GM12875 (cell line): Measurements from ENCODE around the gene TRIM56.
"Not testable (repeated sequence)": the region's sequence is repeated elsewhere in the genome, so short reads cannot be mapped to it uniquely, and the experiment has no call there.

Experiments used
- H3K4me3 ChIP-seq: one replicate; pipeline ENCODE4 v1.5.1; 2011; ENCODE audit warnings: low read depth, low read length, control low read depth
- TF ChIP-seq, protein P1 (sequence below): IDR thresholded peaks from 2 replicates; pipeline ENCODE4 v1.5.1; 2011; ENCODE audit warnings: low read depth, mild to moderate bottlenecking, control low read depth, inconsistent platforms, low read length, moderate library complexity, borderline replicate concordance; ENCODE audit not compliant: insufficient read depth

TRIM56 gene

DNA sequence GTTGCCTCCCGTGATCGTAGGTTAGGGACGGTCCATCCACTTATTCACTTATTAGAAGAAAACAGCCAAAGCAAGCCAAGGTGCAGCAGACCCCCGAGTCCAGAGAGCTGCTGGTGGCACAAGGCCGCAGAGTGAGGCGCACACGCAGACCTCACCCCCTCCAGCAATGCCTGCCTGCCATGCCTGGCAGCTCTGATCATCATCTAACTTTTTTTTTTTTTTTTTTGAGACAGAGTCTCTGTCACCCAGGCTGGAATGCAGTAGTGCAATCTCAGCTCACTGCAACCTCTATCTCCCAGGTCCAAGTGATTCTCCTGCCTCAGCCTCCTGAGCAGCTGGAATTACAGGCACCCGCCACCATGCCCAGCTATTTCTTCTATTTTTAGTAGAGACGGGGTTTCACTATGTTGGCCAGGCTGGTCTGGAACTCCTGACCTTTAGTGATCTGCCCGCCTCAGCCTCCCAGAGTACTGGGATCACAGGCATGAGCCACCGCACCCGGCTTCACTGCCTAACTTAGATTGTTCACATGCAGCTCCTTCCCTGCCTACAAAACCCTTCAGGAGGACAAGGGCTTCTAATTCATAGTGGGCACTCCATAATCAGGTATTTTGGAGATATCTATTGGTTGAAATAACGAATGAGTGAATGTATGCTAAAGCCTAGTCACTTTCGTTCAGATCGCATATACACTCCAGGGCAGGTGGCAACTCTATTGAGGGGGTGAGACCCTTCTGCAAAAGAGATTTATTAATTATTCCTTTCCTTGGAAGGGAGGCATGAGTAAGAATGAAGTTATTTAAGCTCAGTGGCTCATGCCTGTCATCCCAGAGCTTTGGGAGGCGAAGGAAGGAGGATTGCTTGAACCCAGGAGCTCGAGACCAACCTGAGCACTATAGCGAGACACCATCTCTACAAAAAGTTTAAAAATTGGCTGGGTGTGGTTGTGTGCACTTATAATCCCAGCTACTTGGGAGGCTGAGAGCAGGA is 15.9 kb downstream of the TRIM56 start:
- H3K4me3 ChIP-seq = no peak overlapping the region
- TF ChIP-seq, protein P1, sequence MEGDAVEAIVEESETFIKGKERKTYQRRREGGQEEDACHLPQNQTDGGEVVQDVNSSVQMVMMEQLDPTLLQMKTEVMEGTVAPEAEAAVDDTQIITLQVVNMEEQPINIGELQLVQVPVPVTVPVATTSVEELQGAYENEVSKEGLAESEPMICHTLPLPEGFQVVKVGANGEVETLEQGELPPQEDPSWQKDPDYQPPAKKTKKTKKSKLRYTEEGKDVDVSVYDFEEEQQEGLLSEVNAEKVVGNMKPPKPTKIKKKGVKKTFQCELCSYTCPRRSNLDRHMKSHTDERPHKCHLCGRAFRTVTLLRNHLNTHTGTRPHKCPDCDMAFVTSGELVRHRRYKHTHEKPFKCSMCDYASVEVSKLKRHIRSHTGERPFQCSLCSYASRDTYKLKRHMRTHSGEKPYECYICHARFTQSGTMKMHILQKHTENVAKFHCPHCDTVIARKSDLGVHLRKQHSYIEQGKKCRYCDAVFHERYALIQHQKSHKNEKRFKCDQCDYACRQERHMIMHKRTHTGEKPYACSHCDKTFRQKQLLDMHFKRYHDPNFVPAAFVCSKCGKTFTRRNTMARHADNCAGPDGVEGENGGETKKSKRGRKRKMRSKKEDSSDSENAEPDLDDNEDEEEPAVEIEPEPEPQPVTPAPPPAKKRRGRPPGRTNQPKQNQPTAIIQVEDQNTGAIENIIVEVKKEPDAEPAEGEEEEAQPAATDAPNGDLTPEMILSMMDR = no peak

DNA sequence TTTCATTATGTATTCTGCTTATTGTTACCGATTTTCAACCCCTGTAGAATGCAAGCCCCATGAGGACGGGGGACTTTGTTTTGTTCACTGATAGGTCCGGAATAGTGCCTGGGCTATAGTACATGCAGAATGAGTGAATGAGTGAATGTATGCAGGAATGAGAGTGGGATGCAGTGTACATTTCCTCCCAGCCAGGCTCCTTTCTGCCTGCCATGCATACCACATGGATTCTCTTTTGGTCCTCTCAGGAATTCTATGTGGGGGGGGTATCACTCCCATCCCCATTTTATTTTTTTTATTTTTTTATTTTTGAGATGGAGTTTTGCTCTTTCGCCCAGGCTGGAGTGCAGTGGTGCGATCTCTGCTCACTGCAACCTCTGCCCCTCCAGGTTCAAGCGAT is 16.7 kb downstream of the TRIM56 start:
- H3K4me3 ChIP-seq = no peak overlapping the region
- TF ChIP-seq, protein P1 = no peak

DNA sequence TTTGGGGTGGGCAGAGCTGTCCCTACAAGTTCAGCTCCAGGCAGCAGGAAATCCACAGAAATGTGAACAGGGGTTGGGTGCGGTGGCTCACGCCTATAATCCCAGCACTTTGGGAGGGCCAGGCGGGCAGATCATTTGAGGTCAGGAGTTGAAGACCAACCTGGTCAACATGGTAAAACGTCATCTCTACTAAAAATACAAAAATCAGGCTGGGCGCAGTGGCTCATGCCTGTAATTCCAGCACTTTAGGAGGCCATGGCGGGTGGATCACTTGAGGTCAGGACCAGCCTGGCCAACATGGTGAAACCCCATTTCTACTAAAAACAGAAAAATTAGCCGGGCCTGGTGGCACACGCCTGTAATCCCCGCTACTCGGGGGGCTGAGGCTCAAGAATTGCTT is 18.4 kb downstream of the TRIM56 start:
- H3K4me3 ChIP-seq = not testable (repeated sequence)

DNA sequence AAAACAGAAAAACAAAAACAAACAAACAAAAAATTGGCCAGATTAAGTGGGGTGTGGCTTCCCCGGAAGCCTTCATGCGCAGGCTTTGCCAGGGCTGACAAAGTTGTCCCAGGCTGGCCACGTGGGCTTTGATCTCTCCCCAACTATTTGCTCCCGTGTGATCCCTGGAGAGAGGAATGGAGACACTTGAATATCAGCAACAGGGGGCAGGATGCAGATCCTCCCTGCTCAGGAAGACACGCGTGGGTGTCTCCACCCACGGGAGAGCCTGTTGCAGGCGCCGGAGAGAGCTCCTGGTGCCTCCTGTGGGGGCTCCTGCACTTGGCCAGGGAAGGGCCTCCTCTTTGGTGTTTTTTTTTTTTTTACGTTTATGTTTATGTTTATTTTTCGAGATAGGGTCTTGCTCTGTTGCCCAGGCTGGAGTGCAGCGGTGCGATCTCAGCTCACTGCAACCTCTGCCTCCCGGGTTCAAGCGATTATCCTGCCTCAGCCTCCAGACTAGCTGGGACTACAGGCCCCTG is 19.0 kb downstream of the TRIM56 start:
- TF ChIP-seq, protein P1 = no peak
- no peak overlapping the region for H3K4me3 ChIP-seq

GRCh38 chr7:101104799-101105198 is 19.5 kb downstream of the TRIM56 start:
- TF ChIP-seq, protein P1 = no peak
- H3K4me3 ChIP-seq = no peak overlapping the region

DNA sequence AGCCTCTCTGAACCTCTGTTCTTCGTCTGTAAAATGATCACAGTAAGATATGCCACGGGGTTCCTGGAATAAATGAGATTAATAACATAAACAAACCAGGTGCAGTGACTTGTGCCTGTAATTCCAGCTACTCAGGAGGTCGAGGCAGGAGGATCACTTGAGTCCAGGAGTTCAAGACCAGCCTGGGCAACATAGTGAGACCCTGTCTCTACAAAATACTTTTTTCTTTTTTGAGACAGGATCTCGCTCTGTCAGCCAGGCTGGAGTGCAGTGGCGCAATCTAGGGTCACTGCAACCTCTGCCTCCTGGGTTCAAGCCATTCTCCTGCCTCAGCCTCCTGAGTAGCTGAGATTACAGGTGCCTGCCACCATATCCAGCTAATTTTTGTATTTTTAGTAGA is 20.0 kb downstream of the TRIM56 start:
- H3K4me3 ChIP-seq = not testable (repeated sequence)

- no peak overlapping the region for H3K4me3 ChIP-seq
- TF ChIP-seq, protein P1 = no peak
Measured at GRCh38 chr7:101106386-101106785, 21.1 kb downstream of the TRIM56 start.

- TF ChIP-seq, protein P1 = no peak
- H3K4me3 ChIP-seq = no peak overlapping the region
Measured at GRCh38 chr7:101108330-101108857, 23.1 kb downstream of the TRIM56 start.
